Activated CD8-positive, alpha-beta memory T cell treated with anti-CD3 and anti-CD28 coated beads for 48 hours (primary cell): ENCODE measurements around the gene RFX3.

Source experiments
- DNase-seq, 3 experiments: peaks; one replicate each; pipeline ENCODE4 v3.0.0-alpha.2; 2020; ENCODE audit warnings: low read depth in 2 of 3, low spot score in 2 of 3

The RFX3 gene

GRCh38 chr9:3285365-3286161 lies 240.2 kb downstream of the RFX3 start:
- no peak for DNase-seq

GRCh38 chr9:3282365-3282764 lies 243.4 kb downstream of the RFX3 start:
- DNase-seq: no peak

GRCh38 chr9:3281399-3281798 lies 244.4 kb downstream of the RFX3 start:
- no peak for DNase-seq

- no peak for DNase-seq
These were observed 248.6 kb downstream of the RFX3 start for GRCh38 chr9:3277200-3277599.

GRCh38 chr9:3271581-3271980 lies 254.2 kb downstream of the RFX3 start:
- no peak for DNase-seq

- no peak for DNase-seq
These were observed 254.6 kb downstream of the RFX3 start for GRCh38 chr9:3271157-3271556.

- no peak for DNase-seq
These were observed 257.6 kb downstream of the RFX3 start for GRCh38 chr9:3268223-3268622.

- DNase-seq: no peak
These were observed 262.1 kb downstream of the RFX3 start for GRCh38 chr9:3263698-3264097.

- no peak for DNase-seq
These were observed 262.8 kb downstream of the RFX3 start for GRCh38 chr9:3262826-3263529.

- no peak for DNase-seq
These were observed 264.3 kb downstream of the RFX3 start for GRCh38 chr9:3261484-3261883.

GRCh38 chr9:3256571-3257330 lies 269.1 kb downstream of the RFX3 start:
- no peak for DNase-seq

GRCh38 chr9:3251309-3251708 lies 274.5 kb downstream of the RFX3 start:
- no peak for DNase-seq

GRCh38 chr9:3250741-3251140 lies 275.1 kb downstream of the RFX3 start:
- DNase-seq: no peak

GRCh38 chr9:3247211-3247610 lies 278.6 kb downstream of the RFX3 start:
- no peak for DNase-seq

- DNase-seq: no peak
These were observed 279.6 kb downstream of the RFX3 start for GRCh38 chr9:3246241-3246640.

GRCh38 chr9:3244963-3245653 lies 280.7 kb downstream of the RFX3 start:
- DNase-seq: no peak

- no peak for DNase-seq
These were observed 282.1 kb downstream of the RFX3 start for GRCh38 chr9:3243683-3244082.

- DNase-seq: no peak
These were observed 284.5 kb downstream of the RFX3 start for GRCh38 chr9:3241290-3241689.

- DNase-seq: peak in 2 of 3 experiments; percentile 28 to 38
These were observed 285.0 kb downstream of the RFX3 start for GRCh38 chr9:3240656-3241268.

- DNase-seq: no peak
These were observed 286.6 kb downstream of the RFX3 start for GRCh38 chr9:3239240-3239639.

- no peak for DNase-seq
These were observed 287.6 kb downstream of the RFX3 start for GRCh38 chr9:3238236-3238635.
